ENCODE measurements around the gene PHF2. TPM values are rescaled to one million over a fixed set of nuclear protein-coding genes. Genes with fewer than 3 reads are reported as not detected.

The PHF2 gene
- total RNA-seq, 1 experiment from 2014 or later = 17.4 TPM

- Mint-ChIP-seq H3K36me3 (ENCODE audit: insufficient read depth in 1 of 3, low read depth in 3 of 3) (peaks cover 6 to 22% (median 6%) of the 10 kb centered on the region in 3 experiments; a peak in 6 of 7 replicates), H3K27ac (peak overlapping the region in 1 of 3 experiments; percentile 29; a peak in 1 of 7 replicates), H3K27me3 (ENCODE audit: low read depth) (0 out of 2 replicates have a peak, but pooled peaks cover 2% of the 10 kb centered on the region), H3K9me3 (peaks cover 7 to 10% of the 10 kb centered on the region in 2 experiments), H3K4me1 (peaks cover 46 to 47% of the 10 kb centered on the region in 2 experiments), H3K4me3 (no peak overlapping the region)
- Histone ChIP-seq H2BK12ac (ENCODE audit: insufficient read length, low read depth, low read length) (no peak overlapping the region), H2BK20ac (ENCODE audit: low read depth, low read length, poor library complexity, severe bottlenecking) (no peak overlapping the region), H3K79me2 (ENCODE audit: insufficient read depth, low read length) (no peaks in the 10 kb centered on the region), H3K9ac (ENCODE audit: extremely low read depth, insufficient read length, low read length) (no peak overlapping the region), H3K9me3 (ENCODE audit: control insufficient read depth, low read depth, low read length) (no peaks in the 10 kb centered on the region), H3K79me1 (ENCODE audit: insufficient read depth, low read depth, low read length, poor library complexity, severe bottlenecking) (no peaks in the 10 kb centered on the region), H3K4ac (ENCODE audit: low read depth, low read length) (no peak overlapping the region), H3K27me3 (ENCODE audit: insufficient read depth, low read length) (no peaks in the 10 kb centered on the region), H3K18ac (ENCODE audit: insufficient read length, low read depth, low read length) (no peak overlapping the region), H2BK120ac (ENCODE audit: low read depth, low read length, poor library complexity, severe bottlenecking) (no peak overlapping the region), H4K20me1 (ENCODE audit: control insufficient read depth, insufficient read depth, insufficient read length) (peaks cover 2% of the 10 kb centered on the region), H2AK5ac (ENCODE audit: insufficient read length, low read length) (no peak overlapping the region), H3K27ac (ENCODE audit: insufficient read length, low read depth, low read length) (no peak overlapping the region), H3K4me2 (ENCODE audit: insufficient read depth, insufficient read length, low read length) (no peak overlapping the region), H2BK15ac (ENCODE audit: low read depth, low read length) (no peak overlapping the region), H3T11ph (ENCODE audit: low read length) (no peak overlapping the region), H3K23ac (ENCODE audit: insufficient read length, low read depth, low read length) (no peak overlapping the region), H2AFZ (ENCODE audit: low read length) (no peak overlapping the region), H3K56ac (ENCODE audit: insufficient read length, low read depth, low read length) (no peak overlapping the region), H3K23me2 (ENCODE audit: insufficient read length, low read depth, low read length, poor library complexity, severe bottlenecking) (no peaks in the 10 kb centered on the region), H4K91ac (ENCODE audit: insufficient read length, low read depth, low read length) (no peak overlapping the region), H3K4me1 (ENCODE audit: insufficient read depth, low read length) (peaks cover 17% of the 10 kb centered on the region; the same call in 1 of the 2 replicates), H2BK5ac (ENCODE audit: insufficient read length, low read length) (no peak overlapping the region), H4K5ac (ENCODE audit: insufficient read length, low read depth, low read length) (no peak overlapping the region), H4K8ac (replicated peaks; ENCODE audit: insufficient read length, low read depth, low read length) (no peak overlapping the region), H3K14ac (ENCODE audit: insufficient read depth, low read length) (no peak overlapping the region)
- WGBS (ENCODE audit: extremely low coverage, insufficient read length, low lambda C conversion rate) = no CpG with 5 or more reads among the region's 4 CpGs
- DNase-seq = no peak
- TF ChIP-seq CTCF (conservative IDR thresholded peaks at IDR 0.05) = no peak
Measured at GRCh38 chr9:93603906-93604326, 27.5 kb downstream of the PHF2 start.

All from H9 (cell line).